SK-N-SH (cell line): ENCODE results near the gene CRIM1. TPM values are rescaled to one million over a fixed set of nuclear protein-coding genes. Genes with fewer than 3 reads are reported as not detected.

Source experiments
- CTCF ChIA-PET: fragments of 300-600, 350-600 bp; formaldehyde crosslinking; extraction: SDS; loops from one replicate; lab custom pipeline; 2021; lab: Yijun Ruan, JAX
- POLR2A ChIA-PET: fragments of 350-600 bp; sonication (Branson Sonifier 250); formaldehyde crosslinking; extraction: SDS; loops from one replicate; lab custom pipeline; 2020; ENCODE audit warnings: antibody characterized with exemption, inconsistent platforms; lab: Yijun Ruan, JAX
- DNase-seq: peaks from one replicate; pipeline ENCODE4 v3.0.0; 2012
- H2AFZ ChIP-seq: fragments of 200-600 bp; sonication (generic); 2 replicates; pipeline ENCODE4 v1.8.1; 2016; ENCODE audit warnings: antibody characterized with exemption, mild to moderate bottlenecking, low read depth
- H3F3A ChIP-seq: fragments of 200-600 bp; sonication (generic); replicated peaks from 2 replicates; pipeline ENCODE3; 2016; ENCODE audit warnings: antibody characterized with exemption, mild to moderate bottlenecking; ENCODE audit not compliant: insufficient read depth
- H3K27ac ChIP-seq, 2 experiments: fragments of 200-500 bp in 1 of 2; fragments of 200-600 bp in 1 of 2; sonication (Bioruptor generic) in 1 of 2; sonication (generic), shearing (Covaris generic) in 1 of 2; 2 replicates each; pipeline versions ENCODE4 v1.5.1 to v1.6.1; 2014 to 2016; ENCODE audit warnings: low read depth in 2 of 2, inconsistent platforms in 1 of 2, low read length in 1 of 2, mild to moderate bottlenecking in 1 of 2, mixed read lengths in 1 of 2
- H3K27me3 ChIP-seq: fragments of 200-600 bp; sonication (generic), shearing (Covaris generic); 2 replicates; pipeline ENCODE4 v1.6.1; 2016; ENCODE audit warnings: mixed run types; ENCODE audit not compliant: insufficient read depth
- H3K36me3 ChIP-seq, 2 experiments: fragments of 200-500 bp in 1 of 2; fragments of 200-600 bp in 1 of 2; sonication (Bioruptor generic) in 1 of 2; sonication (generic) in 1 of 2; replicated peaks in 1 of 2; 2 replicates each; pipeline versions ENCODE3 to v1.5.1; 2014 to 2016; ENCODE audit warnings: low read length in 1 of 2, mild to moderate bottlenecking in 1 of 2; ENCODE audit not compliant: insufficient read depth in 2 of 2, control insufficient read depth in 1 of 2
- H3K4me1 ChIP-seq, 2 experiments: fragments of 200-500 bp in 1 of 2; fragments of 200-600 bp in 1 of 2; sonication (Bioruptor generic) in 1 of 2; sonication (generic), shearing (Covaris generic) in 1 of 2; 2 replicates each; pipeline versions ENCODE4 v1.5.1 to v1.6.1; 2014 to 2016; ENCODE audit warnings: low read depth in 1 of 2, low read length in 1 of 2, mixed run types in 1 of 2; ENCODE audit not compliant: insufficient read depth in 2 of 2, control insufficient read depth in 1 of 2
- H3K4me2 ChIP-seq: fragments of 200-600 bp; sonication (generic), shearing (Covaris generic); 2 replicates; pipeline ENCODE4 v1.6.1; 2017; ENCODE audit warnings: mixed run types
- H3K4me3 ChIP-seq, 2 experiments: fragments of 200-500 bp in 1 of 2; fragments of 200-600 bp in 1 of 2; sonication (Bioruptor generic) in 1 of 2; sonication (generic), shearing (Covaris generic) in 1 of 2; 2 replicates each; pipeline versions ENCODE4 v1.5.1 to v1.8.1; 2014 to 2016; ENCODE audit warnings: low read depth in 2 of 2, inconsistent platforms in 1 of 2, low read length in 1 of 2, mild to moderate bottlenecking in 1 of 2, mixed read lengths in 1 of 2, moderate library complexity in 1 of 2
- H3K79me2 ChIP-seq: fragments of 200-600 bp; sonication (generic); 2 replicates; pipeline ENCODE4 v1.8.1; 2017; ENCODE audit warnings: mild to moderate bottlenecking; ENCODE audit not compliant: insufficient read depth
- H3K9ac ChIP-seq: fragments of 200-600 bp; sonication (generic); 2 replicates; pipeline ENCODE4 v1.6.1; 2017; ENCODE audit warnings: mixed run types
- H3K9me2 ChIP-seq: fragments of 200-600 bp; sonication (generic); 2 replicates; pipeline ENCODE4 v1.6.1; 2017; ENCODE audit warnings: mixed run types
- H3K9me3 ChIP-seq: fragments of 200-600 bp; sonication (generic); 2 replicates; pipeline ENCODE4 v1.6.1; 2017; ENCODE audit warnings: mixed run types, mild to moderate bottlenecking, moderate library complexity
- H4K20me1 ChIP-seq: fragments of 200-600 bp; sonication (generic); 2 replicates; pipeline ENCODE4 v1.6.1; 2017; ENCODE audit warnings: mild to moderate bottlenecking, mixed run types; ENCODE audit not compliant: insufficient read depth
- EP300 ChIP-seq, 2 experiments: IDR thresholded peaks; 2 replicates each; pipeline versions ENCODE4 v1.4.0 to v1.6.1; 2012; ENCODE audit warnings: borderline replicate concordance in 1 of 2, low read depth in 1 of 2, low read length in 1 of 2
- FOXM1 ChIP-seq: IDR thresholded peaks from 2 replicates; pipeline ENCODE4 v1.4.0; 2012; ENCODE audit warnings: low read depth, mild to moderate bottlenecking
- MEF2A ChIP-seq: IDR thresholded peaks from 2 replicates; pipeline ENCODE4 v1.4.0; 2012; ENCODE audit warnings: low read depth, borderline replicate concordance
- NFIC ChIP-seq: IDR thresholded peaks from 2 replicates; pipeline ENCODE4 v1.4.0; 2012; ENCODE audit warnings: borderline replicate concordance
- NRF1 ChIP-seq: IDR thresholded peaks from 2 replicates; pipeline ENCODE4 v1.6.1; 2012; ENCODE audit warnings: low read depth, mild to moderate bottlenecking, low read length
- PBX3 ChIP-seq: IDR thresholded peaks from 2 replicates; pipeline ENCODE4; 2012
- RAD21 ChIP-seq: IDR thresholded peaks from 2 replicates; pipeline ENCODE4 v1.6.1; 2012; ENCODE audit warnings: mild to moderate bottlenecking, low read length
- RCOR1 ChIP-seq: fragments of 150-350 bp; IDR thresholded peaks from 2 replicates; pipeline ENCODE4 v1.6.1; 2017; ENCODE audit warnings: antibody characterized with exemption, low read length
- RFX5 ChIP-seq: IDR thresholded peaks from 2 replicates; pipeline ENCODE4 v1.6.1; 2012; ENCODE audit warnings: mild to moderate bottlenecking, improper control_type of control experiment, low read length
- RXRA ChIP-seq: IDR thresholded peaks from 2 replicates; pipeline ENCODE4 v1.4.0; 2012; ENCODE audit warnings: low read depth, mild to moderate bottlenecking, borderline replicate concordance
- SIN3A ChIP-seq: IDR thresholded peaks from 2 replicates; pipeline ENCODE4 v1.6.1; 2012; ENCODE audit warnings: low read depth, mild to moderate bottlenecking, low read length, moderate library complexity, borderline replicate concordance
- SMC3 ChIP-seq: IDR thresholded peaks from 2 replicates; pipeline ENCODE4 v1.6.1; 2012; ENCODE audit warnings: low read depth, low read length, improper control_type of control experiment
- TCF12 ChIP-seq: IDR thresholded peaks from 2 replicates; pipeline ENCODE4 v1.4.0; 2012
- WGBS: methylation state at CpG from one replicate; pipeline ENCODE4 v1.1.6; 2017; ENCODE audit warnings: low lambda C conversion rate; 5-methylcytosine and 5-hydroxymethylcytosine counted together
- polyA plus RNA-seq, 3 experiments: library from polyadenylated mRNA; depleted of rRNA; stranded (reverse); fragments of >200 nt; gene quantifications; 2 replicates each; pipeline ENCODE4 v1.2.3, GENCODE V29; 2012
- TF ChIP-seq, protein P1 (sequence below): fragments of 150-350 bp; IDR thresholded peaks from 2 replicates; pipeline ENCODE4 v1.6.1; 2017; ENCODE audit warnings: antibody characterized with exemption, low read length, low read depth, borderline replicate concordance

The CRIM1 gene
- polyA plus RNA-seq, 1 of the 3 experiments (the other 2 are of a cell fraction), result 244 TPM

DNA sequence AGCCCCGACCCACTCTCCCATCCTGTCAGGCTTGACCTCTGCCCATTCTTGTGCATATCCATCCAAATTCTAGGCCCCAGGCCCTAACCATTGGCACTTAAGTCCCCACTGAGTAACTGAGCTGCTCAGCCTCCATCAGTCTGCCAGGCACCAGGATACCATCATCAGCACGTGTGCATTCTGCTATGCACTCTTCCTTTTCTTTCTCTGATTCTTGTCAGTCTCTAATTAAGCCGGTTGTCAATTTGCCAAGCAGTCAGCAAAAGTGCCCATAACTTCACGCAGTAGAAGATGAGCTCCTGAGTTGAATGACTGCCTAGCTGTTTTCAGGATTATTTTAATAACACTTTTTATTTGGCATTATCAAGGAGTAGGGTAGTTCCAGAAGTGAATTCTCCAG is 135.2 kb downstream of the CRIM1 start:
- H3F3A ChIP-seq, result peaks cover 43% of the 10 kb centered on the region
- H2AFZ ChIP-seq, result no peak overlapping the region
- H3K36me3 ChIP-seq, result peaks cover 7 to 64% of the 10 kb centered on the region in 2 experiments
- no peaks in the 10 kb centered on the region for H4K20me1 ChIP-seq
- H3K9ac ChIP-seq, result peak overlapping the region; percentile 2; the same call in 1 of the 2 replicates
- no peaks in the 10 kb centered on the region for H3K9me3 ChIP-seq
- peak overlapping the region; percentile 83 to 91; a peak in 3 of 4 replicates for H3K27ac ChIP-seq
- 25% methylated on average over 4 of the region's 4 CpGs for WGBS
- DNase-seq, result no peak
- no peaks in the 10 kb centered on the region for H3K9me2 ChIP-seq
- no peak for TF ChIP-seq RCOR1
- TF ChIP-seq SMC3, result no peak
- TF ChIP-seq RAD21, result no peak
- TF ChIP-seq RXRA, result no peak
- no peak for TF ChIP-seq MEF2A
- TF ChIP-seq TCF12, result no peak
- no peak for TF ChIP-seq NRF1
- no peak for TF ChIP-seq FOXM1
- no peak for TF ChIP-seq PBX3
- no peak for TF ChIP-seq SIN3A
- no peak overlapping the region for H3K4me3 ChIP-seq
- H3K27me3 ChIP-seq, result no peaks in the 10 kb centered on the region
- POLR2A ChIA-PET, result no interaction called here
- peaks cover 0 to 75% of the 10 kb centered on the region in 2 experiments; a peak in 3 of 4 replicates for H3K4me1 ChIP-seq
- H3K4me2 ChIP-seq, result peak overlapping the region; percentile 43; the same call in 1 of the 2 replicates
- CTCF ChIA-PET, result interaction anchor here (1.0 to 1.4 kb wide), 3 partner anchors 29 to 174 kb away, joined by 3 to 4 read pairs (median 3); no protein-coding TSS in a partner anchor
- peaks cover 90% of the 10 kb centered on the region for H3K79me2 ChIP-seq

DNA sequence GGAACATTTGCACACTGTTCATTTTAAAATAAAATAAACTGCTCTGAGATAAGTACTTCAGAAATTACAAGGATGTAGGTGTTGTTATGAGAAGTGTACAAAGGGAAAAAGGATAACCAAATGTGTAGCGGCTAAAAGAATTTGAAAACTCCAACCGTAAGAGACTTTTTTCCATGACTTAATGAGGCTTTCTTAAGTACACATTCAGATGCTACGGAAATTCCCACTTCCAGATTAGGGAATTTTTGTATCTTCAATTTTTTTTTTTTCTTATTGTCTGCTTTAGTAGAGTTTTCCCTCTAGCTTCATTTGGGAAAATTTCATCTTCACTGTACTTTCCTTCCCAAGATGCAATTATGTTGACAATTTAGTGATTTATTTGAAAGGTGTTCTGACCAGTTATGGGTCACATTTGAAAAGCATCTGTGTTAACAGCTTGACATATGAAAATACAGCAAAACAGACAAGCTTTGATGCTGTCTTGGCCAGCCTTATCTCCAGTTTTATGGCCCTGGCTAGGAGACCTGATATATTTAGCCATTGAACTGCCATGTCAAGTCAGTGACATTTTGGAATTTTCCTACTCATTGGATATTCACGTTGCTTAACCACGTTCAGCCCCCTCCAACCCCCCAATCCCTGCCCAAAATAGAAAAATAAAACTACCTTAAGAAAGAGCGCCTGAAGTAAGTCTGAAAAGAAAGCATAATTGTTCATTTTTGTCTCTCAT is 136.8 kb downstream of the CRIM1 start:
- no peaks in the 10 kb centered on the region for H3K9me2 ChIP-seq
- no peak for DNase-seq
- peaks cover 100% of the 10 kb centered on the region for H3K79me2 ChIP-seq
- H4K20me1 ChIP-seq, result no peaks in the 10 kb centered on the region
- H3K9ac ChIP-seq, result peak overlapping the region; percentile 2; the same call in 1 of the 2 replicates
- H3K27me3 ChIP-seq, result no peaks in the 10 kb centered on the region
- H3K9me3 ChIP-seq, result no peaks in the 10 kb centered on the region
- H2AFZ ChIP-seq, result no peak overlapping the region
- H3F3A ChIP-seq, result peaks cover 38% of the 10 kb centered on the region
- WGBS, result 50% methylated on average over 6 of the region's 6 CpGs
- ChIA-PET POLR2A (no interaction called here), CTCF (interaction anchor here (1.1 to 1.4 kb wide), 2 partner anchors 32 to 172 kb away, joined by 4 read pairs; no protein-coding TSS in a partner anchor)
- peaks cover 12 to 76% of the 10 kb centered on the region in 2 experiments for H3K36me3 ChIP-seq
- no peak overlapping the region for H3K4me2 ChIP-seq
- no peak for TF ChIP-seq RAD21
- TF ChIP-seq RFX5, result no peak
- TF ChIP-seq EP300 (IDR thresholded peaks at IDR 0.05; ENCODE audit: borderline replicate concordance in 1 of 2, low read depth in 1 of 2, low read length in 1 of 2), result 0 out of 4 replicates have a peak, but pooled peaks of 1 of the 2 experiments have one; percentile 17
- peak; percentile 37; the same call in 1 of the 2 replicates for TF ChIP-seq PBX3
- TF ChIP-seq NFIC, result no peak
- TF ChIP-seq, protein P1, sequence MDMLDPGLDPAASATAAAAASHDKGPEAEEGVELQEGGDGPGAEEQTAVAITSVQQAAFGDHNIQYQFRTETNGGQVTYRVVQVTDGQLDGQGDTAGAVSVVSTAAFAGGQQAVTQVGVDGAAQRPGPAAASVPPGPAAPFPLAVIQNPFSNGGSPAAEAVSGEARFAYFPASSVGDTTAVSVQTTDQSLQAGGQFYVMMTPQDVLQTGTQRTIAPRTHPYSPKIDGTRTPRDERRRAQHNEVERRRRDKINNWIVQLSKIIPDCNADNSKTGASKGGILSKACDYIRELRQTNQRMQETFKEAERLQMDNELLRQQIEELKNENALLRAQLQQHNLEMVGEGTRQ, result no peak
- no peak overlapping the region for H3K4me3 ChIP-seq
- H3K4me1 ChIP-seq, result peaks cover 0 to 59% of the 10 kb centered on the region in 2 experiments; a peak in 3 of 4 replicates
- H3K27ac ChIP-seq, result peak overlapping the region; percentile 1 to 91; a peak in 3 of 4 replicates
